ENCODE results near the gene BHLHE41.

BHLHE41 gene

DNA sequence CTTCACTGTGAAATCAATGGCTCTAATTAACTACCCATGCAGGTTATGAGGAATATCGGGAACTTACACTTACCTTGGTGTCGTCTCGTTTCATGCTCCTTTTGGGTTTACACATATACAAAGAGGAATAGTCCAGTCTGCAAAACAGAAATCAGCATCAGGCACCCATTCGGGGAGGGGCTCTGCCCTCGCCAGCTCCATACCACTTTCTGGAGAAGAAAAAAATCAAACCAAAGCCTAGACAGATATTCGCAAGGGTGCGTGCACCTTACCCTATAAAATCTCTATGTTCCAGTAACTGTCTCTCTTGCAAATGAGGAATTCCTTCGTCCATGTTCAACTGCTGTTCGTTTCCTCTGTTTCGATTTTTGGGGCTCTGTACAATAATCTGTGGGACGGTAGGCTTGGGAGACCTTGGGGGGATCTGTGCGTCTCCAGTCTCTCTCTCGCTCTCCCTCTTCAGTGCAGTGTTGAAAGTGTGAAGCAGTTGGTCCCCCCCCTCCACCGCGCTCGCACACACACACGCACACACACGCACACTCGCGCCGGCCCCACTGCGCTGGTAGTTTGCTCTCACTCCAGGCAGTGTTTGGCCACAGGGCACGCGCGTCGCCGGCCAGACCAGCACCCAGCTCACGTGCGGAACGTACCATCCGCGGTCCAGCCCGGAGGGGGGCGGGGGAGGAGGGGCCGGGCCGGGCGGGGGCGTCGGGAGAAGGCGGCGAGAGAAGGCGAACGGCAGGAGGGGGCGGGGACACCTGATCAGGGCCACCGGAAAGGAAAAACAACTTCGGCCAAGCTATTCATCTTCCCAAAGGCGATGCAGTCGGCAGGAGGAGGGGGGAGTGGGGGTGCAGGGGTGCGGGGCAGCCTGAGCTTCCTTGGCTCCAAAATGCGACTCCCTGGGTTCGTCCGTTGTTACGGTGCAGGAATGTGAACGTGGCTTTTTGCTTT, at the start of gene BHLHE41:
TSS of gene BHLHE41 (minus strand) at position 592 of the 954 bp plus-strand sequence. CDS start at position 334, 258 bp downstream.
- no peak for DNase-seq (ENCODE audit: low read depth in 2 of 2)

DNA sequence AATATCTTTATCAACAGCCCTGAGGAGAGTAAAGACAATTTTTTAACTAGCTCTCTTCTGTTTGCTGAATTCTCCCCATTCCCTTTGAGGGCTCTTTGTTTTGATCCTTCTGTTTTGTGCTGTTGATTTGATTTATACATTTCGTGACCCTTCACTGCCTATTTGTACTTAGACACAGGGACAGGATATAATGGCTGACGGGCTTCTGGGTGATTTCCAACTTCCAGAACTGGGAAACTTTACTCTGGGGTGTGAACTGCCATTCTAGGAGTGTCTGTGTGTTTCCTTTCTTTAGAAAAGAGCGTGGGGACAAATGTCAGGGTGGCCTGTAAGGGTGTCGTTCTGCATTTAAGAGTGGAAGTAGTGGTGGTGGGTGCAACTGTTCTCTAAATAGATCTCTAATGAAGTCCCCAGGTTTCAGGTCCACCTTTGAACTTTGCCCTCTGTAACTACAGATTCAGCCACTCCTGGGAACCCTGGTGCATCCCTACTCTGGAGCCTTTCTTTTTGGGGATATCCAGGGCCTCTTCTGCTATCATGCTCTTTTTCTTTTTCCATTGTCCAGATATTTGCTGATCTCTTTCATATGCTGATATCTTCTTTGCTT, 48.2 kb upstream of the BHLHE41 start:
- no peak for DNase-seq (ENCODE audit: low read depth in 2 of 2)

DNA sequence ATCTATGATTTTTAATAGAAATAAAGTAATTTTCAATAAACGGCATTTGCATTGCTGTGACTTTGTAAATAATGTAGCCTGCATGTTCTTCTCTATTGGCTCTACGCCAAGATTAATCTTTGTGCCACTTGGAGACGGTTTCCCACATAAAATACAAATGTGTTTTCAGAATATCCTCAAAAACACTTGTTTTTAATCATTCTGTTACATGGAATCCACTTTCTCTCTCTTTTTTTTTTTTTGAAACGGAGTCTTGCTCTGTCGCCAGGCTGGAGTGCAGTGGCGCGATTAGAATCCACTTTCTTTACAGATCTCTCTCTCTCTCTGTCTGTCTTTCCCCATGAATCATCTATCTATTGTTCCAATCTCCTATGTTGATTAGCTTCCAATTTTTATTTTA, 47.7 kb upstream of the BHLHE41 start:
- DNase-seq (ENCODE audit: low read depth in 2 of 2), result no peak

- DNase-seq (ENCODE audit: low read depth in 2 of 2), result no peak
Observed at GRCh38 chr12:26172013-26172412, 47.2 kb upstream of the BHLHE41 start.

DNA sequence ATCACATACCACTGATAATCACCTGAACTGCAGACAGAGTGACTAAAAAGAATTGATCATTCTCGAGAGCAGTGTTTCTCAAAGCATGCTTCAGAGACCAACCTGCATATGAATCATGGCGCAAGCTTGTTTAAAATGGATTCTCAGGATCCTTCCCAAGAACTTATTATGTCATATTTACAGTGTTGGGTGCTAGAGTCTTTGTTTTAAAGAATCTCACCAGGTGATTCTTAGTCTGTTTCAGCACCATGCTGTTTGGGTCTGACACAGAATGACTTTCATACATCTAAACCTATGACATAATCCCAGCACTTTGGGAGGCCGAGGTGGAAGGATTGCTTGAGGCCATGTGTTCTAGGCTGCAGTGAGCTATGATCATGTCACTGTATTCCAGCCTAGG, 39.3 kb upstream of the BHLHE41 start:
- DNase-seq (ENCODE audit: low read depth in 2 of 2), result no peak

DNA sequence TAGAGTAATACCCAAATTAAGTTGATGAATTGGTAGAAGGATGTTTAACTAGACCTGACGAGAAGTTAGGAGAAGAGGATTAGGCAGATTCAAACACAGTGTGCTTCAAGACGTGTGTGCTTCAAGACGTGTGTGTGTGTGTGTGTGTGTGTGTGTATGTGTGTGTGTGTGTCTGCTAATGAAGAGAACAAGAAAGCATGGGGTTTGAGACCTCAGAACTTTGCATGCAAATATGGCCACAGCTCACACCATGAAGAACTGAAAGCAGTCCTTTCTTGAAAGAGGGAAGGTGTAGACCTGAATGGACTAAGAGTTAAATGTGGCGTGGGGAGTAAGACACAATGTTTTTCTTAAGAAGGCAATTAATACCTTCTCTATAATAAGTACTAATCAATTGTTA, 38.1 kb upstream of the BHLHE41 start:
- no peak for DNase-seq (ENCODE audit: low read depth in 2 of 2)

GRCh38 chr12:26162174-26162573, 37.3 kb upstream of the BHLHE41 start:
- DNase-seq (ENCODE audit: low read depth in 2 of 2), result no peak

GRCh38 chr12:26158078-26158764, 33.4 kb upstream of the BHLHE41 start:
- no peak for DNase-seq (ENCODE audit: low read depth in 2 of 2)

DNA sequence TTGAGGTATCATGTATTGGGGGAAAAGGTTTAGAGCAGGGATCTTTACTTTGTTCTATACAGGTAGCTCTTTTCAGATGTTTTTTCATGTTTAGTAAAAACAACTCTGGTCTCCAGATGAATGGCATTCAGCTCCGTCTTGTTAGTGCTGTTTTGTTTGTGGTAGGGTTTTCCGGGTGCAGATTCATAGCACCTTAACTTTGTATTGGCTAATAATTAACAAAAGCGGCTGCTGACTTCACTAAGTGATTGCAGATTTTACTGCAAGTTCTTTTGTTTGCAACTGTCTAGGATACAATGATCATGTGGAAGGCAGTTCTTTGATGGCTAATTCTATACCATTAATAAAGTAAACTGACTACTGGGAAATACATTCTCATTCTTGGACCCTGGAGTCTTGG, 32.2 kb upstream of the BHLHE41 start:
- no peak for DNase-seq (ENCODE audit: low read depth in 2 of 2)

DNA sequence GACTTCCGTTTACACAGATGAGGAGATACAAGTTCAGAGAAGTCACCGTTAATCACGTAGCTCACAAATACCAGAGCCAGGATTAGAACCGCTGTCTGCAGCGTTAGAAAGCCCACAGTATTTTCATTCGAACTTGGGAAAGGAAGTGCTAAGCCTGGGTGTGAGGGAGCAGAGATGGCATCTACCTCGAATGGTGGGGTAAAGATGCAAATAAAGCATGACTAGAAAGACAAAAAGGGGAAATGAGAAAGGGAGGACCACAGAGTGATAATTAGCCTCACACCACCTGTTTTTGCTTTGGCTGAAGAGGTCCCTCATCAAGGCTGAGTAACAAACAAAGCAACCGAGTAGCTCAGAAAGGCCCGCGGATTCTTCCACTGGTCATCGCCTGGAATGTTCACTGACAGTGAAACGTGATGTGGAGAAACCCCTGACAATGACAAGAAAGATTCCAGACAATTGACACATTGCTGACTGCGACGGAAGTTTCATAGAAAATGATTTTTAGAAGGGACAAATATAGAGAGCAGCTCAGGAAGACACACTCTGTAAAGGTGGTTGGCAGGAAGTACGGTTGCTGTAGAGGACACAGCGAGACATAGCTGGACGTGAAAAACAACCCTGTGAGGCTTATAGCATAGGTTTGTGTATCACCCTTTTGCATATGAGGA, 31.5 kb upstream of the BHLHE41 start:
- no peak for DNase-seq (ENCODE audit: low read depth in 2 of 2)

DNA sequence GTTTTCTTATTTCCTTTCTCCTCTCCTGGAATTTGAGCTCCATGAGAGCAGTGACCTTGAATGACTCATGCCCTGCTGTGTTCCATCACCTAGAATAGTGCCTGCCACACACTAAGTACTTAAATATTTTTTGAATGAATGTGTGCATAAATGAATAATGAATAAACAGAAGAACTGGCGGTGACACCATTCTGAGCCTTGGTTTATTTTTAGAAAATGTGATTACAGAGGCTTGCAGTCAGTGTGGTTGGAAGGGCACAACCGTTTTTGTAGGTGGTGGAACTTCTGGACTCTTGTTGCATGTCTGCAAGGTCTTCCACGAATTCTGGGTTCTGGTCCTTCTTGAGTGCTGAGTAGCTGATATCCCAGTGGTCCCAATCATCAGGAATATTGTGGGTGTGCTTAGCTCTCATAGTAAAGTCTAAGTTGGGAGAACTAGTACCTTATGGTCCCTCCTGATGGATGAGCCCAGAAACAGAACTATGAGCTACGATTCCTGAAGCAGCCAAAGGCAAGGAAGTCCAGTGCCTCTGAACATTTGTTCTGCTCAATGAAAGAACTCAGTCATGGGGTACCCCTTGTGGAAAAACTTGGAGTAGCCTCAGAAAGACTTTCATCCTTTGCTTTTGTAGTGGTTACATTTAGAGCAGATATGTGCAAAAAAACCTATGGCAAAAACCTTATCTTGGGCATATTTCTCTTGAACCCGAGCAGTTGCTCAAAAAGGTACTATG, 28.8 kb upstream of the BHLHE41 start:
- DNase-seq (ENCODE audit: low read depth in 2 of 2), result no peak

DNA sequence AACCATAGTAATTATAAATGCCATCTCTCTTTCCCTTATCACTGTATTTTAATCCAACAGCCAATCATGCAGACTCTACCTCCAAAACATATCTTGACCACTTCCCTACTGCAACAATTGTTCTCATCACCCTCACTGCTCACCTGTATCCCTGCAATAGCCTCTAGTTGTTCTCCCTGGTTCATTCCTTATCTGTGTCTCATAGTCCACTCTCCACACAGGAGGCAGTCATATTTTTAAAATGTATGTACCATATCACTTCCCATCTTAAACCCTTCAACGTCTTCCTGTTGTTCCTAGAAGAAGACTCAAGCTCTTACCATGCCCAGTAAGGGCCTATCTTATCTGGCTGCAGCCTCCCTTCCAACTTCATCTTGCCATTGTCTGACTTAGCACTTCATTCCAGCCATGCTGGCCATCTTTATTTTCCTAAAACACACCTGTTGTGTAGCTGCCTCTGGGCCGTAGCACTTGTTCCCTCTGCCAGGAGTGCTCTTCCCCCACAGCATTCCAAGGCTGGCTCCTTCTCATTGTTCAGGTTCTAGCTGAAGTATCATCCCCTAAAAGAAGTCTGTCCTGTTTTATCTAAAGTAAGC, 27.8 kb upstream of the BHLHE41 start:
- DNase-seq (ENCODE audit: low read depth in 2 of 2), result no peak

- no peak for DNase-seq (ENCODE audit: low read depth in 2 of 2)
Observed at GRCh38 chr12:26150736-26151450, 26.1 kb upstream of the BHLHE41 start.

DNA sequence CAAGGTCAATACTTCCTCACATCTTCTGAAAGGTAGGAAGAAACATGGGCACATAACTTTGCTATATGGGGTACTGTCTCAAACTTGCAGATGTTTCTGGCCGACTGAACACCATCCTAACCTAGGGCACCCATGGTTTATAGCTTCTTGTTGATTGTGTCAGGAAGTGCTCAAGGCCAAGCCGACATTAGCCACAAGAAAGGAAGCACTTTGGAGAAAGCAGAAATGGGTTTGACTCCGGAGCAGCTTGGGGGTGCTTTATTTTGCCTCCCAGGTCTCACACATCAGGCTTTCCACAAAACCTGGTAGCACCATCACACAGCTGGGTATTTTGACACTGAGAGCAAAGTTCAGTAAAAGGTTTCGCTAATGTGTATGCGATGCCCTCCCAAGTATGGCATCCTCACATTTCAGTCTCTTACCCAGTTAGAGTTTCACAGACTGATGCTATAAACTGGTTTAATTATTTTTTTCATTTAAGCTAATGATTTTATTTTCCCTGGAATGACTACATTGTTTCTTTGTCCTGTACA, 25.2 kb upstream of the BHLHE41 start:
- no peak for DNase-seq (ENCODE audit: low read depth in 2 of 2)

GRCh38 chr12:26148291-26148690, 23.5 kb upstream of the BHLHE41 start:
- DNase-seq (ENCODE audit: low read depth in 2 of 2), result no peak

DNA sequence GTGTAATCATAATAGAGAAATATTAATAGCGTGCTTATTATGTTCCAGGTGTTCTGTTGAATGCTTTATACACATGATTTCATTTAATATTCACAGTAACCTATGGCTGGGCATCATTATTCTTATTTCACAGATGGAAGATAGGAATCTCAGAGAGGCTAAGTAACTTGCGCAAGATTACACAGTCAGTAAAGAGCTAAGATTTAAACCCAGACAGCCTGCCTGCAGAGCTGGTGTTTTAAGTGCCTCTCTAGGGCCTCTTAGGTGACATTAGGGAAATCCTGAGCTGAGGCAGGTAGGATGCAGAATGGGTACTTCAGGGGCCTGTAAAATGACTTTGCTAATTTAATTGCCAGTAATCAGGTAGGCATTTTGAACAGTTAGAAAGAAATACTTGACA, 18.5 kb upstream of the BHLHE41 start:
- no peak for DNase-seq (ENCODE audit: low read depth in 2 of 2)

GRCh38 chr12:26138860-26139259, 14.0 kb upstream of the BHLHE41 start:
- DNase-seq (ENCODE audit: low read depth in 2 of 2), result no peak

DNA sequence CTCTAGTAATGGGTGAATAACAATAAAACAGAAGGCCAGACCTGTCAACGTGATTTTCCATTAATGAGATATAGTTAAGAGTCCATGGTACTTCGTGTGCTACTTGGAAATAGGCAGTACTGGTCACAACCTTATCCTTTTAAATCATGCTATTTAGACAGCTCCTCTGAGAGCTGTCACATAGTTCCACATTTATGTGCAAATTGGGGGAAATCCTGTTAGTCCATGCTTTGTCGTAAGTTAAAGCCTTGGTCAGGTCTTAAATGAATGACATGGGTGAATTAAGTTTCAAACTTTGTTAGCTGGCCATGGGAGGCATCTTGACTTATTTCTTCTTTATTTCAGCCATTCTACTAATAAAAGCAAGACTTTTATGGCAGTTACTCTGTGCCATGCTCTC, 11.9 kb upstream of the BHLHE41 start:
- DNase-seq (ENCODE audit: low read depth in 2 of 2), result no peak

DNA sequence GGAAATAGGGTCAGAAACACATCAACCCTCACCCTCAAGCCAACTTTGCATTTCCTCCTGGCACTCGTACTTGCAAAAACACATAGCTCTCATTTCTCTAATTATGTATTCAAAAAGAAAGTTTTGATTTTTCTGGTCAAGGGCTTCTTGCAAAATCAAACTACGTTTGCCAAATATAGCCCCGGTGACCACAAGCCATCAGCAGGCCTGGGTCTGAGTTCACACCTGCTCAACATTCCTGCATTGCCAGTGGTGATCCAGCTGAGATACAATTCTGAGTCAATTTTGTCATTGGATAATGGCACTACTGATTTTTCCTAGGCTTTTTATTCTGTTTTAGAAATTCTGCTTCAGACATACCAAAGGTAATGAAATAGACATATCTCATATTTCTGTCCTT, 10.7 kb upstream of the BHLHE41 start:
- DNase-seq (ENCODE audit: low read depth in 2 of 2), result no peak

DNA sequence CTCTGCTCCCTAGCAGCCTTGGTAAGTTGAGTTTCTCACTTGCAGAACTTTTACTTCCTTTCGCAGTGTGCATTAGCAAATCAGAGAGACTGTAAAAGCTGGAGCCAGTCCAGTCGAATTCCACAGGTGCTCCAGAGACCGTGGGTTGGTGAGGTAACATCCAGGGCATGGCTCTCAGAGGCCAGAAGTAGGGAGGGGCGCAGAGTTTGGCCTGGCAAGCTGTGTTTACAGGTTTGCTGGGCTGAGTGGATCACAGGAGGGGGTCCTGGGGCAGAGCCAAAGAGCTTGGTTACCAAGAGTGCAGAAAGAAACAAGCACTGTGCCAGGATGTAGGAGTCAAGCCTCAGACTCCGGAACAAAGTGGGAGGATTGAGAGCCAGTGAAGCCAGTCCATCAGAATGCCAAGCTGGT, 10.2 kb upstream of the BHLHE41 start:
- no peak for DNase-seq (ENCODE audit: low read depth in 2 of 2)

Data from stimulated activated CD8-positive, alpha-beta memory T cell treated with anti-CD3 and anti-CD28 coated beads, Interleukin-2, amount 100 ng/mL, for 48 hours (primary cell).